ENCODE measurements around the gene PRKCB. TPM values are rescaled to one million over a fixed set of nuclear protein-coding genes. Genes with fewer than 3 reads are reported as not detected.

Gene PRKCB
- total RNA-seq, 1 donor from 2014 or later: not detected

- DNase-seq (ENCODE audit: low read depth in 2 of 2): no peak
Observed at GRCh38 chr16:23964136-23964535, 128.4 kb downstream of the PRKCB start.

DNA sequence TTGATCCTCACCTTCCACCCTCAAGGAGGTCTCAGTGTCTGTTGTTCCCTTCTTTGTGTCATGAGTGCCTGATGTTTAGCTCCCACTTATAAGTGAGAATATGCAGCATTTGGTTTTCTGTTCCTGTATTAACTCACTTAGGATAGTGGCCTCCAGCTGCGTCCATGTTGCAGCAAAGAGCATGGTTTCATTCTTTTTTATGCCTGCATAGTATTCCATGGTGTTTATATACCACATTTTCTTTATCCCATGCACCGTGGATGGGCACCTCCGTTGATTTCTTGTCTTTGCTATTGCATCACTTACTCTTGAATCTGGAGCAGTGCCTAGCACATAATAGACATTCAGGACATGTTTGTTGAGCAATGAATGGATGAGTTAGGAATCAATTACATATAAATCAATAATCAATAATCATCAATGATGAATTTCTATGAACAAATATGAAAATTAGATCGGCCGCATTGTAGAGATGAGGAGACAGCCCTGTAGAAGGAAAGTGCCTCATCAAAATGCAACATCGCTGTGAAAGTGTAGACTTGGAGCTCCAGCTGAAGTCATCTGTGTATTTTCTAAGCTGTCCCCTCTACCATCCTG is 129.5 kb downstream of the PRKCB start:
- no peak for DNase-seq (ENCODE audit: low read depth in 2 of 2)

DNA sequence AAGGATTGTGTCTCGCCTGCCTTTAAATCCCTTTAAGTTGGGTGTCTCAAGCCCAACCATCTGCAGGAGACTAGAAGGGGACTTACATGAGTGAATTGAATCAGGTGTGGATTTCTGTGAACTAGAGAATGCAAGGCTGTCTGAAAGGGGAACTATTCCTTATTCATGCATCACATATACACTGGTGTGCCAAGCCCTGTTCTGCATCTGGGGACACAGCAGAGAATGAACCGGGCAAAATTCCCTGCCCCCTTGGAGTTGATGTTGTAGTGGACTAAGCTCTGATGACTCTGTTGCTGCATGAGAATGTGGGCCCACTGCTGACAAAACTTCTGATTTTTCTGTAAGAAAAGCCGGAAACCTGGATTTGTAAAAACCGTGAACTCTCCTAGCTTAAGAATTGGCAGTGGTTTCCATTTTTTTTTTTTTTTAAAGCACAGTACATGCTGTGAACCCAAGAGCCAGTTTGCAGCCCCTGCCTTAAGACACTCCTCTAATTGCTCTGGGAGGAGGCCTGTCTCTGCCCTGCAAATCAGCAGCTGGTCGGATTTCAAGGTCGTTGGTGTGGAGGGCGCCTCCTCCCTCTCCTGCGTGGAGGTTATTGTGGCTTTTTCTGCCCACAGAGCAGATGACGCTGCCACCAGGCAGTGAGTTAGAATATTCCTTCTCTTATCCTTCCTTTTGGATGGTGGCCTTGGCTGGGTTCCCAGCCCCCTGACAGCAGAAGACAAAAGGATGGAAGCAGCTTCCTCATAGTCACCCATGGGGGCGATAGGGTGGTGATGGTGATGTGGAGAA is 131.0 kb downstream of the PRKCB start:
- DNase-seq (ENCODE audit: low read depth in 2 of 2): no peak

DNA sequence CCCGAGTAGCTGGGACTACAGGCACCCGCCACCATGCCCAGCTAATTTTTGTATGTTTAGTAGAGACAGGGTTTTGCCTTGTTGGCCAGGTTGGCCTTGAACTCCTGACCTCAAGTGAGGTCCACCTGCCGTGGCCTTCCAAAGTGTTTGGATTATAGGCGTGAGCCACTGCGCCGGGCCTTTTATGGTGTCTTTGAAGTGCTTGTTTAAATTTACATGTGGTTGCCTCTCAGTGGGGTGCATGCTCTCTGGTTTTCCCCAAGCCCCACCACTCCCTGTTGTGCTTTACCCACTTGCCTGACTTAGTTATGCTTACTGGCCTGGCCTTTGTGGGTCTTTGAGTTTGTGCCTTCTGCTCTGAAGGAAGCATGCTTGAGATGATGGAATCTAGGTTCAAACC is 132.0 kb downstream of the PRKCB start:
- DNase-seq (ENCODE audit: low read depth in 2 of 2): no peak

- DNase-seq (ENCODE audit: low read depth in 2 of 2): no peak
Observed at GRCh38 chr16:23968176-23968575, 132.4 kb downstream of the PRKCB start.

DNA sequence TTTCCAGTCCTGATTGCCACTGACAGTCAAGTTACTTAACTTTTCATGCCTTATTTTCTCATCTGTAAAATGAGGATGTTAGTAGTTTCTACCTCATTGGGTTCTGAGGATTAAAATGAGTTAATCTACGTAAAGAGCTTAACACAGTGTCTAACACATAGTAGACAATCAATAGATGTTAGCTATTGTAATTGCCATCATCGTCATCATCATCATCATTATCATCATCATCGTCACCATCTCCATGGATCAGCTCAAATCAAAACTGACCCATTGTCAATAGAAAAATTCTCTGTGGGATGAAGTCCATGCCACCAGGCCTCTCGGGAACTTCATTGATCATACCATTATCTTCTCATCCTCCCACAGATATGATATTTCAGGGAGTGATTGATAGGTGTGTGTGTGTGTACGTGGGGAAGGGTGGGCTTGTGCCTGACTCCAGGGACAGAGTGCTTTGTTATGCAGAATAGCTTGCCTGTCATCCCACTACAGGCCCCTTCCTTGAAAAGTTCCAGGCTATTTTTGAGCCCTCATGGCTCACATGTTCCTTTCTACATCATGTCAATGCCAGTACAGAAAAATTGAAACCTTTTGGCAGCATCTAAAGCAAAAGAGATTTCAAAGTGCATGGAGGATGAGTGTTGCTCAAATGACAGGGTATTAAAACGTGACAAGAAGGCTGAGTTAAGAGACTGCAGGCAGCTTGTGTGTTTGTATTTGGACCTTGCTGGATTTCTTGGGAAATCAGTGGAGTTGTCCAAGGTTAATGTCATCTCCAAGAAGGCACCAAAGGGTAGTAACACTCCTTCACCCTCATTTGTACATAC is 133.9 kb downstream of the PRKCB start:
- no peak for DNase-seq (ENCODE audit: low read depth in 2 of 2)

- DNase-seq (ENCODE audit: low read depth in 2 of 2): no peak
Observed at GRCh38 chr16:23974223-23974622, 138.4 kb downstream of the PRKCB start.

DNA sequence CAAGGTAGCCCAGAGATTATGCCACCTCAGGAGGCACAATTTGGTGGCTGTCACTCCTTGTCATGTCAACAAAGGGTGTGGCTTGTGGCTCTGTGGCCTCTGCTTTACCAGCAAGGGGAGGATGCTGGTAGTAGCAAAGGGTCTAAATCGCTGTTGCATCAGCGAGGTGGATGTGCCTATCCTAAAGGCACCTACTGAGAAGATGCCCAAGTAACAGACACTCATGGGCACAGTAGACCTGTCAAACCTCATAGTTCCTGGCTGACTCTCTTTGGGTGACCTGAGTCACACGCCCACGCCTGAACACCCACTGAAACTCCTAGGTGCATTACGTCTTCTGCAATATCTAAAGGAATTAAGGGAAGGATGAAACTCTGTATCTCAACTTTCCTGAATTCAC is 139.5 kb downstream of the PRKCB start:
- no peak for DNase-seq (ENCODE audit: low read depth in 2 of 2)

DNA sequence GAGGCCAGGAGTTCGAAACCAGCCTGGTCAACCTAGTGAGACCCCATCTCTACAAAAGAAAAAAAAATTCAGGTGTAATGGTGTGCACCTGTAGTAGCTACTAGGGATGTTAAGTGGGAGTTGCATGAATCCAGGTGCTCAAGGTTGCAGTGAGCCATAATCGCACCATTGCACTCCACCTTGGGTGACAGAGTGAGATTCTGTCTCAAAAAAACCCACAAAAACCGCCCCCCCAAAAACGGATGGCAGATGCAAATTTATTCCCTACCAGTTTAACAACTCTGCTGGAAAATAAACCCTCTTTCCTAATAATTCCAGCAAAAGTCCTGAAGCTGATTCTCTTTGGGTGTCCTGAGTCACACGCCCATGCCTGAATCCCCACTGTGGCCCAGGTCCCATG is 140.3 kb downstream of the PRKCB start:
- DNase-seq (ENCODE audit: low read depth in 2 of 2): no peak

DNA sequence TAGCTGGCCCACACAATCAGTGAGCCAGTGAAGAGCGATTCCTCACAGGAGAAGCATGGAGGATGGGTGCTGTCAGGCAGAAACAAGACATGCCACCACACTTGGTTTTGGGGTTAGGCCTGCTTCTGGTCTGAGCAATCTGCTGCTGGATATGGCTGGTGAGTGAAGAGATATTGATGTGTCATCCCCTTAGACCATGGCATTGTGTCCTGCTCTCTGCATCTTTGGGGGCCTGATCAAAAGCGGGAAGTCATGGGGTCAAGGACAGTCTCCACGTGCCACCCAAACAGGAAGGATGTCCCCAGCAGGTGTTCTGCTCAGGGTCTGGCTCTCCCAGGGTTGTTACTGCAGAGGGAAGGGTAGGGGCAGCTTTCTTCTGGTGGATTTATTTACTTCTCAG is 140.7 kb downstream of the PRKCB start:
- DNase-seq (ENCODE audit: low read depth in 2 of 2): no peak

- DNase-seq (ENCODE audit: low read depth in 2 of 2): no peak
Observed at GRCh38 chr16:23979441-23979840, 143.7 kb downstream of the PRKCB start.

DNA sequence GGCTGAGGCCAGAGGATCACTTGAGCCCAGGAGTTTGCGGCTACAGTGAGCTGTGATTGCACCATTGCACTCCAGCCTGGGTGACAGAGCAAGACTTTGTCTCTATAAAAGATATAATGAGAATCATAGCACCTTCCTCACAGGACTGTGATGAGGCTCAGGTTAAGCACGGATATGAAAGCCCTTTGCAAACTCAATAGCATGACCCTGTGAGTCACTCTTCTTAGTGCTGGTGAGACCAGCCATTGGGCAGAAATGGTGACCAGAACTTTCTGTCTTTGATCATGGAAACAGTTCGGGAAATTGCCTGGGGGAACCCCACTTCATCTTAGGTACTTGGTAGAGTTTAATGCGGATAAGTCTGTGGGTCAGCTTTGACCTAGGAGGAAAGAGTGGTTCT is 144.2 kb downstream of the PRKCB start:
- no peak for DNase-seq (ENCODE audit: low read depth in 2 of 2)

GRCh38 chr16:23981429-23982399 is 145.9 kb downstream of the PRKCB start:
- DNase-seq (ENCODE audit: low read depth in 2 of 2): no peak

- DNase-seq (ENCODE audit: low read depth in 2 of 2): no peak
Observed at GRCh38 chr16:23986455-23986854, 150.7 kb downstream of the PRKCB start.

- no peak for DNase-seq (ENCODE audit: low read depth in 2 of 2)
Observed at GRCh38 chr16:23987443-23987842, 151.7 kb downstream of the PRKCB start.

- DNase-seq (ENCODE audit: low read depth in 2 of 2): no peak
Observed at GRCh38 chr16:23990507-23990906, 154.7 kb downstream of the PRKCB start.

DNA sequence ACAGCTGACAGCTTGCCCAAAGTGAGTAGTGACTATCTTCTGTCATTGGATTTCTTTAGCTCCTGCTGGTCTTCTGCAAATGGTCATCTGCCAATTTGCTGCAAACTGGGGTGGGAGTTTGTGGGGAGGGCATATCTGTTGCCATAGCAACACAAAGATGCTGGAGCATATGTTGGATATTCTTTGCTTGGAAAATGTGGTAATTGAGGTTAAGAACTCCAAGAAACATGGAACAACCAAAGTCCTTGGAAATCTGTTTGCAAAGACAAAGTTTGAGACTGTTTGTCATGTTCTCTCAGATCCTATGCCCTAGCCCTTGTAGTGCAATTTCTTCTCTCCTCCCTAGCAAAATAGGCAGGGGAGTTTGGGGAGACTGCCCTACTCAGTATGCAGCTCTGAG is 155.3 kb downstream of the PRKCB start:
- no peak for DNase-seq (ENCODE audit: low read depth in 2 of 2)

GRCh38 chr16:23994615-23995014 is 158.8 kb downstream of the PRKCB start:
- no peak for DNase-seq (ENCODE audit: low read depth in 2 of 2)

- no peak for DNase-seq (ENCODE audit: low read depth in 2 of 2)
Observed at GRCh38 chr16:23996258-23996955, 160.6 kb downstream of the PRKCB start.

GRCh38 chr16:23998771-23999170 is 163.0 kb downstream of the PRKCB start:
- no peak for DNase-seq (ENCODE audit: low read depth in 2 of 2)

DNA sequence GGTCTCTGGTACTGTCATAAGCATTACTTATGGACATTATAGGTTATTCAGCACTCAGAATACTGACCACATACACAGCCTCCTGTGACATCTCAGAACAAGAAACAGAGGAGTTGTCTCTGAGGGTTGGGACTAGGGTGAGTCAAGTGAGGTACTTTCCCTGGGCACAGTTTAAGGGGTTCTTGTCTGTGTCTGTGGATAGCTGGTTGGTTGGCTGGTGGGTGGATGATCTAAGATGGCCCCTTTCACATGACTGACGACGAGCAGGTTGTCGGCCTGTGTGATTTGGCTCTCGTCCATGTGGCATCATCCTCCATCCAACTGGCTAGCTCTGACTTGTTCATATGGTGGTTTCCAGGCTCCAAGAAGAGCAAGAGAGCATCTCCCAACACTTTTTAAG is 163.9 kb downstream of the PRKCB start:
- no peak for DNase-seq (ENCODE audit: low read depth in 2 of 2)

Data from dermis microvascular lymphatic vessel endothelial cell (primary cell).